K562 (cell line): Measurements from ENCODE around the gene MYOCD. TPM values are rescaled to one million over a fixed set of nuclear protein-coding genes. Genes with fewer than 3 reads are reported as not detected.

Experiments
- ATAC-seq: fragments of 200-7000 bp; cut with Tn5 transposase; 3 replicates; pipeline ENCODE4 v1.9.1; 2020; ENCODE audit warnings: moderate library complexity
- BruUV-seq: library from RNA; stranded (reverse); fragments of 400-500 nt; replicated peaks from 2 replicates; lab custom pipeline; 2021; lab: Mats Ljungman, UMichigan
- CTCF ChIA-PET: fragments of 300-600 bp; formaldehyde crosslinking; extraction: SDS; loops from one replicate; lab custom pipeline; 2021; ENCODE audit warnings: low intra/inter-chr PET ratio; lab: Yijun Ruan, JAX
- POLR2A ChIA-PET: fragments of 300-600, 350-650 bp; sonication (Branson Sonifier 250); formaldehyde crosslinking; extraction: SDS; loops from one replicate; lab custom pipeline; 2021; ENCODE audit warnings: antibody characterized with exemption, inconsistent platforms; lab: Yijun Ruan, JAX
- DNase-seq, 4 experiments: peaks; one replicate each; pipeline versions ENCODE4 v3.0.0 to v3.0.0-alpha.2; 2011 to 2018; ENCODE audit warnings: low spot score in 3 of 4, mixed read lengths in 3 of 4; ENCODE audit errors: extremely low read depth in 1 of 4
- FAIRE-seq: peaks from 2 replicates; lab custom pipeline; 2011; peaks lifted over from hg19 to GRCh38; lab: Jason Lieb, UNC
- H2AFZ ChIP-seq: 2 replicates; pipeline ENCODE4 v1.6.0; 2011; ENCODE audit warnings: low read depth, low read length, control low read depth, inconsistent platforms
- H3K27ac ChIP-seq: fragments of 200-600 bp; 3 replicates; pipeline ENCODE4 v1.8.0; 2011; ENCODE audit warnings: low read depth, mild to moderate bottlenecking, control low read depth, inconsistent platforms, low read length, moderate library complexity, mixed read lengths; ENCODE audit errors: extremely low read depth
- H3K27me3 ChIP-seq, 2 experiments: fragments of 300-600 bp in 1 of 2; 2 replicates in 1 of 2; 3 replicates in 1 of 2; pipeline versions ENCODE4 v1.6.0 to v1.8.0; 2011; ENCODE audit warnings: inconsistent platforms in 2 of 2, low read length in 2 of 2, mild to moderate bottlenecking in 1 of 2, mixed read lengths in 1 of 2, moderate library complexity in 1 of 2; ENCODE audit not compliant: control insufficient read depth in 2 of 2, insufficient read depth in 2 of 2
- H3K36me3 ChIP-seq: fragments of 300-600 bp; 3 replicates; pipeline ENCODE4 v1.8.0; 2011; ENCODE audit warnings: mild to moderate bottlenecking, low read length, inconsistent platforms; ENCODE audit not compliant: control insufficient read depth, insufficient read depth
- H3K4me1 ChIP-seq, 2 experiments: fragments of 200-600 bp in 1 of 2; replicated peaks in 1 of 2; 2 replicates in 1 of 2; 3 replicates in 1 of 2; pipeline versions ENCODE4 v1.5.1 to v1.8.0; 2011; ENCODE audit warnings: inconsistent platforms in 2 of 2, low read length in 2 of 2, mild to moderate bottlenecking in 1 of 2, mixed read lengths in 1 of 2, moderate library complexity in 1 of 2; ENCODE audit not compliant: control insufficient read depth in 2 of 2, insufficient read depth in 2 of 2
- H3K4me2 ChIP-seq: 2 replicates; pipeline ENCODE4 v1.6.1; 2011; ENCODE audit warnings: low read length, control low read depth, inconsistent platforms, mixed read lengths; ENCODE audit not compliant: insufficient read depth
- H3K4me3 ChIP-seq: fragments of 200-600 bp; sonication (generic), shearing (Covaris generic); 2 replicates; pipeline ENCODE4 v1.5.1; 2016; ENCODE audit warnings: control low read depth, inconsistent platforms
- H3K79me2 ChIP-seq: fragments of 200-600 bp; 3 replicates; pipeline ENCODE4 v1.8.0; 2011; ENCODE audit warnings: low read length, inconsistent platforms; ENCODE audit not compliant: control insufficient read depth, insufficient read depth
- H3K9ac ChIP-seq, 2 experiments: 2 replicates each; pipeline versions ENCODE4 v1.6.0 to v1.6.1; 2011; ENCODE audit warnings: low read depth in 2 of 2, low read length in 2 of 2, control low read depth in 1 of 2, inconsistent platforms in 1 of 2, mild to moderate bottlenecking in 1 of 2, mixed read lengths in 1 of 2; ENCODE audit not compliant: insufficient read depth in 1 of 2
- H3K9me1 ChIP-seq: one replicate; pipeline ENCODE4 v1.6.0; 2011; ENCODE audit warnings: inconsistent platforms, mild to moderate bottlenecking, low read length, moderate library complexity; ENCODE audit not compliant: control insufficient read depth, insufficient read depth
- H3K9me3 ChIP-seq: replicated peaks from 2 replicates; pipeline ENCODE4 v1.5.1; 2011; ENCODE audit warnings: low read depth, low read length, inconsistent platforms; ENCODE audit not compliant: control insufficient read depth, insufficient read depth
- H4K20me1 ChIP-seq: replicated peaks from 2 replicates; pipeline ENCODE4 v1.6.1; 2011; ENCODE audit warnings: low read length, inconsistent platforms, mixed read lengths; ENCODE audit not compliant: control insufficient read depth, insufficient read depth
- ARID2 ChIP-seq: fragments of 450-650 bp; IDR thresholded peaks from 2 replicates; pipeline ENCODE4 v1.6.1; 2017; ENCODE audit warnings: antibody characterized with exemption, mild to moderate bottlenecking
- FOSL1 ChIP-seq: fragments of 200-800 bp; sonication (Bioruptor generic); conservative IDR thresholded peaks from 2 replicates; pipeline ENCODE4 v1.6.1; 2016; ENCODE audit warnings: missing genetic modification characterization, missing compliant biosample characterization
- KAT8 ChIP-seq: fragments of 450-650 bp; IDR thresholded peaks from 2 replicates; pipeline ENCODE4 v1.6.1; 2016; ENCODE audit warnings: low read depth, mild to moderate bottlenecking
- MCM7 ChIP-seq, 2 experiments: fragments of 450-650 bp; IDR thresholded peaks; 2 replicates each; pipeline ENCODE4 v1.6.1; 2016 to 2018
- NFYB ChIP-seq: IDR thresholded peaks from 2 replicates; pipeline ENCODE4 v1.6.1; 2011; ENCODE audit warnings: mild to moderate bottlenecking, moderate library complexity; ENCODE audit not compliant: insufficient read length; ENCODE audit errors: extremely low read depth
- NR4A1 ChIP-seq, 2 experiments: fragments of 250-450 bp in 1 of 2; fragments of 450-650 bp in 1 of 2; sonication (Bioruptor Pico) in 1 of 2; IDR thresholded peaks; 2 replicates each; pipeline versions ENCODE4 v1.4.0 to v1.6.1; 2016 to 2020; ENCODE audit warnings: mild to moderate bottlenecking in 2 of 2, missing compliant biosample characterization in 1 of 2, missing genetic modification characterization in 1 of 2, moderate library complexity in 1 of 2
- SRSF7 ChIP-seq: fragments of 200-400 bp; formaldehyde crosslinking; optimal IDR thresholded peaks from 2 replicates; pipeline ENCODE3; 2017; ENCODE audit warnings: mild to moderate bottlenecking, low read depth, low read length
- ZKSCAN3 ChIP-seq: fragments of 250-450 bp; sonication (Bioruptor Pico); IDR thresholded peaks from 2 replicates; pipeline ENCODE4 v1.4.0; 2020
- WGBS: fragments of 100-300 bp; shearing (Covaris generic); methylation state at CpG from one replicate; pipeline ENCODE4 v1.1.6; 2016; ENCODE audit warnings: low coverage, mixed read lengths; ENCODE audit not compliant: insufficient coverage; ENCODE audit errors: missing lambda C conversion rate; 5-methylcytosine and 5-hydroxymethylcytosine counted together
- in situ Hi-C: fragments of 300-500 bp; cut with MboI; formaldehyde crosslinking; loops from 4 replicates; pipeline ENCODE4 v1.15.0; 2018; ENCODE audit warnings: inconsistent platforms, mixed read lengths
- intact Hi-C: fragments of 100-400 bp; cut with micrococcal nuclease; formaldehyde crosslinking; loops from 2 replicates; pipeline ENCODE4 v1.14.2; 2022
- polyA plus RNA-seq, 8 experiments: library from polyadenylated mRNA; depleted of rRNA in 4 of 8; stranded (reverse) in 5 of 8; unstranded in 3 of 8; fragments of >200 nt; fragmentation: Nextera tagmentation in 2 of 8; fragmentation: Illumina TruSeq in 1 of 8; extraction: Ambion mirVana in 2 of 8; extraction: Trizol in 1 of 8; gene quantifications; 2 replicates each; pipeline versions ENCODE4 v1.2.1 to v1.2.3, GENCODE V29; 2011 to 2014; ENCODE audit warnings: inconsistent platforms in 1 of 8, missing spikeins in 1 of 8
- total RNA-seq, 7 experiments: library from RNA; depleted of rRNA in 6 of 7; stranded (reverse); fragments of >200 nt in 6 of 7; fragmentation: Illumina TruSeq in 2 of 7; extraction: Trizol in 2 of 7; gene quantifications; 2 replicates each; pipeline versions ENCODE4 v1.2.1 to v1.2.3, GENCODE V29; 2011 to 2021; ENCODE audit warnings: low replicate concordance in 1 of 7

MYOCD gene
- total and polyA plus RNA-seq, 9 of the 15 experiments (the other 6 are each of a cell fraction or from before 2014, with no cell fraction given): not detected

GRCh38 chr17:12664252-12664651, 1.4 kb upstream of the MYOCD start:
- CTCF ChIA-PET: no interaction called here
- POLR2A ChIA-PET: no interaction called here
- ATAC-seq: no peak
- WGBS: 0% methylated on average over 10 of the region's 11 CpGs
- Histone ChIP-seq H3K4me2 (no peak overlapping the region), H3K9ac (no peak overlapping the region), H3K27me3 (peaks cover 0 to 17% of the 10 kb centered on the region in 2 experiments; a peak in 3 of 5 replicates), H2AFZ (no peak overlapping the region), H3K27ac (no peak overlapping the region)
- no TSS peak for BruUV-seq
- no peak for TF ChIP-seq NFYB
- TF ChIP-seq ARID2: no peak
- no peak for TF ChIP-seq KAT8
- no peak for TF ChIP-seq FOSL1 (tag)
- no peak for TF ChIP-seq NR4A1 (CRISPR knock-in tag; IDR thresholded peaks at IDR 0.05)
- no peak for TF ChIP-seq NR4A1 (tag; IDR thresholded peaks at IDR 0.05)
- no peak for TF ChIP-seq ZKSCAN3
- no peak for TF ChIP-seq SRSF7
- TF ChIP-seq MCM7 (IDR thresholded peaks at IDR 0.05): no peak
- TF ChIP-seq, all 486 proteins: peak for 0
- Histone ChIP-seq H4K20me1 (no peaks in the 10 kb centered on the region), H3K36me3 (no peaks in the 10 kb centered on the region), H3K9me3 (no peaks in the 10 kb centered on the region), H3K79me2 (no peaks in the 10 kb centered on the region), H3K4me1 (no peaks in the 10 kb centered on the region; a peak in 1 of 5 replicates), H3K4me3 (no peak overlapping the region), H3K9me1 (no peaks in the 10 kb centered on the region)
- intact Hi-C loops (no loop called here), in situ Hi-C loops (loop anchor here (10.0 kb wide), 1 partner anchor 409 kb away; no protein-coding TSS in a partner anchor)
- DNase-seq: no peak
- no peak for FAIRE-seq
